HFFc6 (cell line): ENCODE data around the gene ACADSB. TPM values are rescaled to one million over a fixed set of nuclear protein-coding genes. Genes with fewer than 3 reads are reported as not detected.

Experiments
- DNase-seq: peaks from one replicate; pipeline ENCODE4 v3.0.0-alpha.2; 2018
- H3K27ac Mint-ChIP-seq: 2 replicates; pipeline ENCODE4 v1.8.0; 2020; ENCODE audit warnings: mild to moderate bottlenecking, mixed read lengths
- H3K27me3 Mint-ChIP-seq: 2 replicates; pipeline ENCODE4 v1.8.0; 2021; ENCODE audit warnings: mild to moderate bottlenecking, moderate library complexity, mixed read lengths; ENCODE audit not compliant: insufficient read depth
- H3K36me3 Mint-ChIP-seq: 2 replicates; pipeline ENCODE4 v1.8.0; 2021; ENCODE audit warnings: low read depth, mixed read lengths
- H3K4me1 Mint-ChIP-seq: 2 replicates; pipeline ENCODE4 v1.8.0; 2020; ENCODE audit warnings: low read depth, mixed read lengths
- H3K4me3 Mint-ChIP-seq: 2 replicates; pipeline ENCODE4 v1.8.0; 2020; ENCODE audit warnings: mild to moderate bottlenecking, moderate library complexity, mixed read lengths
- H3K9me3 Mint-ChIP-seq: 2 replicates; pipeline ENCODE4 v1.8.0; 2020; ENCODE audit warnings: mild to moderate bottlenecking, mixed read lengths
- total RNA-seq, 6 experiments: library from RNA; stranded (reverse); fragmentation: NEBNext Ultra II Directional; extraction: Animal tissue kit (Norgen Biotek cat#: 25700); gene quantifications; 2 replicates in 1 of 6; 3 replicates in 5 of 6; pipeline ENCODE4 v1.2.3, GENCODE V29; 2021
- TF ChIP-seq, protein P1 (sequence below): fragments of 200-600 bp; sonication (generic); IDR thresholded peaks from 2 replicates; pipeline ENCODE4 v1.5.0; 2021; ENCODE audit warnings: antibody characterized with exemption, mild to moderate bottlenecking

ACADSB gene
- total RNA-seq, 6 experiments from 2014 or later: 17.7 to 25.2 (median 23.2) TPM

DNA sequence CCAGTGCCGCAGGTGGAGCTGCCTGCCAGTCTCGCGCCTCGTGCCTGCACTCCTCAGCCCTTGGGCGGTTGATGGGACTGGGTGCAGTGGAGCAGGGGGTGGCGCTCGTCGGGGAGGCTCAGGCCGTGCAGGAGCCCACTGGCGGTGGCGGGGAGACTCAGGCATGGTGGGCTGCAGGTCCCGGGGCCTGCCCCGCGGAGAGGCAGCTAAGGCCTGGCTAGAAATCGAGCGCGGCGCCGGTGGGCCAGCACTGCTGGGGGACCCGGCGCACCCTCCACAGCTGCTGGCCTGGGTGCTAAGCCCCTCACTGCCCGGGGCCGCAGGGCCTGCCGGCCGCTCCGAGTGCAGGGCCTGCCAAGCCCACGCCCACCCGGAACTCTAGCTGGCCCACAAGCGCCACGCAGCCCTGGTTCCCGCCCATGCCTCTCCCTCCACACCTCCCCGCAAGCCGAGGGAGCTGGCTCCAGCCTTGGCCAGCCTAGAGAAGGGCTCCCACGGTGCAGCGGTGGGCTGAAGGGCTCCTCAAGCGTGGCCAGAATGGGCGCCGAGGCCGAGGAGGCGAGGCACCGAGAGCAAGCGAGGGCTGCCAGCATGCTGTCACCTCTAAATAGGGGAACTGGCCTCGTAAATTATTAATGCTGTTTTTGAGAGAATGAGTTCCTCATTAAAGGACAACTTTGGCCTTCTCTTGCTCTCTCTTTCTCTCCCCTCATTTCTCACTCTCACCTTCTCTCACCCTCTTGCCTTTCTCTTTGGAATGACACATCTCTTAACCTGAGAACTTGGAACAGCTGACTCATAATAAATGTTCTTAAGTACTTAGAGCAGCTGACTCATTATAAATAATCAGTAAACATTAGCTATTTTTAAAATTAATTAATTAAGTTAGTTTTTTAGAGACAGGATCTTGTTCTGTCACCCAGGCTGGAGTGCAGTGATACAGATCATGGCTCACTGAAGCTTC, 4.9 kb downstream of the ACADSB start:
- DNase-seq: no peak
- TF ChIP-seq, protein P1, sequence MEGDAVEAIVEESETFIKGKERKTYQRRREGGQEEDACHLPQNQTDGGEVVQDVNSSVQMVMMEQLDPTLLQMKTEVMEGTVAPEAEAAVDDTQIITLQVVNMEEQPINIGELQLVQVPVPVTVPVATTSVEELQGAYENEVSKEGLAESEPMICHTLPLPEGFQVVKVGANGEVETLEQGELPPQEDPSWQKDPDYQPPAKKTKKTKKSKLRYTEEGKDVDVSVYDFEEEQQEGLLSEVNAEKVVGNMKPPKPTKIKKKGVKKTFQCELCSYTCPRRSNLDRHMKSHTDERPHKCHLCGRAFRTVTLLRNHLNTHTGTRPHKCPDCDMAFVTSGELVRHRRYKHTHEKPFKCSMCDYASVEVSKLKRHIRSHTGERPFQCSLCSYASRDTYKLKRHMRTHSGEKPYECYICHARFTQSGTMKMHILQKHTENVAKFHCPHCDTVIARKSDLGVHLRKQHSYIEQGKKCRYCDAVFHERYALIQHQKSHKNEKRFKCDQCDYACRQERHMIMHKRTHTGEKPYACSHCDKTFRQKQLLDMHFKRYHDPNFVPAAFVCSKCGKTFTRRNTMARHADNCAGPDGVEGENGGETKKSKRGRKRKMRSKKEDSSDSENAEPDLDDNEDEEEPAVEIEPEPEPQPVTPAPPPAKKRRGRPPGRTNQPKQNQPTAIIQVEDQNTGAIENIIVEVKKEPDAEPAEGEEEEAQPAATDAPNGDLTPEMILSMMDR: no peak

DNA sequence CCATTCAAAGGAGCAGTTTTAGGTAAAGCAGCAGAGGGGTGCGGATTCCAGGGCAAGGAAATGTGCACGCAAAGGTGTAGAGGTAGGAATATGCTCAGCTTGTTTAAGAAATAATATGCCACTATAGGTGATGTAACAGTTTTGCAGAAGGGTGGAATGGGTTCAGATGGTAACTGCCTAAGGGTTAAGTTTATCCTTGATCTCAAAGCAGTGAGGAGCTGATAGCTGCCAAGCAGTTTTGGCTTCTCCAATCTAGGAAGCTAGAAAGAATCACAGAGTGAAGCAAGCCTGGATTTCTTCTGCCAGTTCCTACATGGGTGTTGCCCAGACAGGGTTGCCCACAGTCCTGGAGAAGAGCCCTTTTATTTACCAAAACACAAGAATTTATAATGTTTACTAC, 6.0 kb downstream of the ACADSB start:
- Mint-ChIP-seq H3K4me1 (peaks cover 13% of the 10 kb centered on the region), H3K4me3 (no peak overlapping the region), H3K27ac (no peak overlapping the region), H3K36me3 (peaks cover 11% of the 10 kb centered on the region), H3K9me3 (no peaks in the 10 kb centered on the region), H3K27me3 (no peaks in the 10 kb centered on the region; the same call in none of the 2 replicates)
- TF ChIP-seq, protein P1: no peak
- DNase-seq: no peak

More for the DNA sequence above, 4.9 kb downstream of the ACADSB start:
- no peaks in the 10 kb centered on the region; the same call in none of the 2 replicates for H3K27me3 Mint-ChIP-seq
- H3K4me3 Mint-ChIP-seq: no peak overlapping the region
- H3K9me3 Mint-ChIP-seq: no peaks in the 10 kb centered on the region
- H3K27ac Mint-ChIP-seq: no peak overlapping the region
- H3K36me3 Mint-ChIP-seq: peaks cover 11% of the 10 kb centered on the region
- H3K4me1 Mint-ChIP-seq: peaks cover 19% of the 10 kb centered on the region

DNA sequence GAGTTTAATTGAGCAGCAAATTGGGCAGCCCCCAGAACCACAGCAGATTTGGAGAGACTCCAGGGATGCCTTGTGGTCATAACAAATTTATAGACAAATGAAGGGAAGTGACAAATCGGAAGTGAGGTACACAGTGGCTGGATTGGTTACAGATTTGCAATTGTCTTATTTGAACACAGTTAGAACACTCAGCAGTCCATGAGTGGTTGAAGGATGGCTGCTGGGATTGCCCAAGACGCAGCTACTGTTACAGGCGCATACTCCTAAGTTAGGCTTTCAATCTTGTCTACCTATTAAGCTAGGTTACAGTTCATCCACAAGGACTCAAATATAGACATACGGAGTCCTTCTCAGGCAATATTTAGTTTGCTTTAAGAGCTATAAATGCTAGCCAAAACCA, 7.4 kb downstream of the ACADSB start:
- no peaks in the 10 kb centered on the region for H3K9me3 Mint-ChIP-seq
- TF ChIP-seq, protein P1: no peak
- peaks cover 11% of the 10 kb centered on the region for H3K36me3 Mint-ChIP-seq
- H3K27ac Mint-ChIP-seq: no peak overlapping the region
- no peak for DNase-seq
- H3K4me1 Mint-ChIP-seq: peaks cover 6% of the 10 kb centered on the region
- H3K4me3 Mint-ChIP-seq: no peak overlapping the region
- no peaks in the 10 kb centered on the region; the same call in none of the 2 replicates for H3K27me3 Mint-ChIP-seq

DNA sequence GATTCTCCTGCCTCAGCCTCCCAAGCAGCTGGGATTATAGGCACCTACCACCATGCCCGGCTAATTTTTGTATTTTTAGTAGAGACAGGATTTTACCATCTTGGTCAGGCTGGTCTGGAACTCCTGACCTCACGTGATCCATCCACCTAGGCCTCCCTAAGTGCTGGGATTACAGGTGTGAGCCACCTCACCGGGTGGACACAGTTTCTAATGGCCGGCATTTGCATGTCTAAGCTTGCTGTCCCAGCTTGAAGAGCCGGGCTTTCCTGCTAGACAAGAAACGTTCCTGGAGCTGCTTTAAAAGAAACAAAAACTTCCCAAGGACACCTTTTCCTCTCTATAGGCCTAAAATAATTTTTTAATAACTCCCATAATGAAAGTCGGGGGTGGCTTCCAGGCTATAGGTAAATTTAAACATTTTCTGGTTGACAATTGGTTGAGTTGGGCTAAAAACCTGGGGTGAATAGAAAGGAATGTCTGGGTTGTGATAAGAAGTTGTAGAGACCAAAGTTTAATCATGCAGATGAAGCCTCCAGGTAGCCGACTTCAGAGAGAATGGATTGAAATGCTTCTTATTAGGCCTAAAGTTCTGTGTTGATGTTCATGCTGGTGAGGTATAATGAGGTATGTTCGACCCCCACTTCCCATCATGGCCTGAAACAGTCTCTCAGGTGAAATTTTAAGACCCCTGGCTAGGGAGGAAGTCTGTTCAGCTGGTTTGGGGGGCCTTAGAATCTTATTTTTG, 8.8 kb downstream of the ACADSB start:
- Mint-ChIP-seq H3K27ac (no peak overlapping the region), H3K27me3 (no peaks in the 10 kb centered on the region; the same call in none of the 2 replicates), H3K4me1 (peaks cover 6% of the 10 kb centered on the region), H3K36me3 (peaks cover 8% of the 10 kb centered on the region), H3K4me3 (no peak overlapping the region), H3K9me3 (no peaks in the 10 kb centered on the region)
- TF ChIP-seq, protein P1: no peak
- DNase-seq: no peak

DNA sequence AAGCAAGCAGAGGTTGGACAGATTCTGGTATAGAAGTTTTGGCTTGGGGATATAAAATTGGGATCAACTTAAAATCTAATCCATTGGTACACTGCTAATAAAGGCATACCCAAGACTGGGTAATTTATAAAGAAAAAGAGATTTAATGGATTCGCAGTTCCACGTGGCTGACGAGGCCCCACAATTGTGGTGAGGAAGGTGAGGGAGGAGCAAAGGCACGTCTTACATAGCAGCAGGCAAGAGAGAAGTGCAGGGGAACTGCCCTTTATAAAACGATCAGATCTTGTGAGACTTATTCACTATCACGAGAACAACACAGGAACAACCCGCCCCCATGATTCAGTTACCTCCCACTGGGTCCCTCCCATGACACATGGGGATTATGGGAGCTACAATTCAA, 9.7 kb downstream of the ACADSB start:
- TF ChIP-seq, protein P1: no peak
- H3K9me3 Mint-ChIP-seq: no peaks in the 10 kb centered on the region
- H3K4me1 Mint-ChIP-seq: peaks cover 6% of the 10 kb centered on the region
- 0 out of 2 replicates have a peak, but pooled peaks cover 4% of the 10 kb centered on the region for H3K36me3 Mint-ChIP-seq
- no peak for DNase-seq
- H3K4me3 Mint-ChIP-seq: no peak overlapping the region
- no peaks in the 10 kb centered on the region; the same call in none of the 2 replicates for H3K27me3 Mint-ChIP-seq
- H3K27ac Mint-ChIP-seq: no peak overlapping the region
